ENCODE measurements around the gene SAA2.

DNA sequence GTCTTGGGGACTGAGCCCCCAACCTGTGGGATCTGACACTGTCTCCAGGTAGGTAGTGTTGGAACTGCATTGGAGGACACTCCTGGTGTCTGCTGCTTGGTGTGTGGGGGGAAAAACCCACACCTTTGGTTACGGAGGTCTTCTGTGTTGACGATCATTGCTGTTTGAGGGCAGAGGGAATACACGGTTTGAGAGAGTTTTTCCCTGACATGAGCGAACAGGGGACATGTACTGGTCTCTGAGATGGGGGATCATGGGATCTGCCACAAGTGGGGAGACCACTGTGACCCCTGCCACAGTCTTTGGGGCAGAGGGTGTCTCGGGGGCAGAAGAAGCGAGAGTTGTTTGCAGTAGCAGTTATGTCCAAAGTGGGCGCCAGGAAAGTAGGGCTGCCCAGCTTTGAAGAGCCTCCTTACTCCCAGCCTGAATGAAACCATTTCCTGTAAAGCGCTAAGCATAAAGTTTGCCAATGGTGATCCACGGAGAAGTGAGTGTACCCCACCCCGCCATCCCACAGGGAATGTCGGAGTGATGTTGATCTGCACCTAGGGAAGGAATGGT is 5.4 kb upstream of the SAA2 start:
- TF ChIP-seq, protein P1, sequence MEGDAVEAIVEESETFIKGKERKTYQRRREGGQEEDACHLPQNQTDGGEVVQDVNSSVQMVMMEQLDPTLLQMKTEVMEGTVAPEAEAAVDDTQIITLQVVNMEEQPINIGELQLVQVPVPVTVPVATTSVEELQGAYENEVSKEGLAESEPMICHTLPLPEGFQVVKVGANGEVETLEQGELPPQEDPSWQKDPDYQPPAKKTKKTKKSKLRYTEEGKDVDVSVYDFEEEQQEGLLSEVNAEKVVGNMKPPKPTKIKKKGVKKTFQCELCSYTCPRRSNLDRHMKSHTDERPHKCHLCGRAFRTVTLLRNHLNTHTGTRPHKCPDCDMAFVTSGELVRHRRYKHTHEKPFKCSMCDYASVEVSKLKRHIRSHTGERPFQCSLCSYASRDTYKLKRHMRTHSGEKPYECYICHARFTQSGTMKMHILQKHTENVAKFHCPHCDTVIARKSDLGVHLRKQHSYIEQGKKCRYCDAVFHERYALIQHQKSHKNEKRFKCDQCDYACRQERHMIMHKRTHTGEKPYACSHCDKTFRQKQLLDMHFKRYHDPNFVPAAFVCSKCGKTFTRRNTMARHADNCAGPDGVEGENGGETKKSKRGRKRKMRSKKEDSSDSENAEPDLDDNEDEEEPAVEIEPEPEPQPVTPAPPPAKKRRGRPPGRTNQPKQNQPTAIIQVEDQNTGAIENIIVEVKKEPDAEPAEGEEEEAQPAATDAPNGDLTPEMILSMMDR (IDR thresholded peaks at IDR 0.05), result no peak
- no peak for TF ChIP-seq ZFX (IDR thresholded peaks at IDR 0.05; ENCODE audit: borderline replicate concordance)
